NCI-H1930 (cell line): ENCODE measurements around the gene AQP10.
"Not testable (repeated sequence)": the region's sequence is repeated elsewhere in the genome, so short reads cannot be mapped to it uniquely, and the experiment has no call there.

Experiments
- DNase-seq, 2 experiments: peaks; one replicate each; lab custom pipeline; 2025; lab: John Stamatoyannopoulos, UW

Gene AQP10

GRCh38 chr1:154344977-154345837, 24.3 kb downstream of the AQP10 start:
- peak in 1 of 2 experiments; percentile 10 for DNase-seq

- DNase-seq = no peak
Measured at GRCh38 chr1:154346276-154346917, 25.5 kb downstream of the AQP10 start.

GRCh38 chr1:154347961-154348360, 27.1 kb downstream of the AQP10 start:
- no peak for DNase-seq

GRCh38 chr1:154348429-154349076, 27.7 kb downstream of the AQP10 start:
- no peak for DNase-seq

- no peak for DNase-seq
Measured at GRCh38 chr1:154349121-154349520, 28.2 kb downstream of the AQP10 start.

- DNase-seq = no peak
Measured at GRCh38 chr1:154350383-154350782, 29.5 kb downstream of the AQP10 start.

GRCh38 chr1:154351363-154352068, 30.6 kb downstream of the AQP10 start:
- DNase-seq = no peak

- DNase-seq = no peak
Measured at GRCh38 chr1:154352245-154352580, 31.3 kb downstream of the AQP10 start.

- DNase-seq = peak in 1 of 2 experiments; percentile 19
Measured at GRCh38 chr1:154352581-154353459, 31.9 kb downstream of the AQP10 start.

- DNase-seq = no peak
Measured at GRCh38 chr1:154353460-154353904, 32.6 kb downstream of the AQP10 start.

GRCh38 chr1:154353966-154354365, 33.1 kb downstream of the AQP10 start:
- no peak for DNase-seq

- DNase-seq = no peak
Measured at GRCh38 chr1:154358519-154358918, 37.6 kb downstream of the AQP10 start.

- DNase-seq = no peak
Measured at GRCh38 chr1:154360288-154360687, 39.4 kb downstream of the AQP10 start.

GRCh38 chr1:154360881-154361280, 40.0 kb downstream of the AQP10 start:
- DNase-seq = not testable (repeated sequence)

GRCh38 chr1:154361357-154361756, 40.5 kb downstream of the AQP10 start:
- no peak for DNase-seq

- DNase-seq = no peak
Measured at GRCh38 chr1:154371436-154371835, 50.5 kb downstream of the AQP10 start.

GRCh38 chr1:154373777-154374357, 53.0 kb downstream of the AQP10 start:
- not testable (repeated sequence) for DNase-seq
